Loucy (cell line): ENCODE measurements around the gene FAXDC2.

ENCODE experiments used
- CTCF ChIP-seq: fragments of 200-600 bp; sonication (generic); conservative IDR thresholded peaks from 2 replicates; pipeline ENCODE4 v1.5.1; 2014; ENCODE audit warnings: mild to moderate bottlenecking, antibody characterized with exemption, low read length
- EZH2phosphoT487 ChIP-seq: fragments of 200-600 bp; IDR thresholded peaks from 2 replicates; pipeline ENCODE4 v1.6.1; 2018; ENCODE audit warnings: antibody characterized with exemption, mild to moderate bottlenecking, moderate library complexity, borderline replicate concordance

- no peak for TF ChIP-seq CTCF
- no peak for TF ChIP-seq EZH2phosphoT487
These were observed 31.6 kb upstream of the FAXDC2 start for GRCh38 chr5:154881986-154882385.
